Activated CD8-positive, alpha-beta T cell treated with anti-CD3 and anti-CD28 coated beads, Interleukin-2, amount 10 ng/mL, durations not matched to agents 7 days and 5 days (primary cell): Measurements from ENCODE around the gene GPR15LG. TPM values are rescaled to one million over a fixed set of nuclear protein-coding genes. Genes with fewer than 3 reads are reported as not detected.
"Not testable (repeated sequence)": the region's sequence is repeated elsewhere in the genome, so short reads cannot be mapped to it uniquely, and the experiment has no call there.

Experiments
- ATAC-seq: fragments of 150-1000 bp; cut with Tn5 transposase; one replicate; pipeline ENCODE4 v1.10.0; 2021; ENCODE audit warnings: moderate library complexity
- CTCF ChIA-PET: fragments of 350-600 bp; sonication (Branson Sonifier 250); formaldehyde crosslinking; loops from one replicate; lab custom pipeline; 2021; ENCODE audit warnings: antibody characterized with exemption; lab: Charles Lee
- POLR2A ChIA-PET: fragments of 350-600 bp; sonication (Branson Sonifier 250); formaldehyde crosslinking; loops from one replicate; lab custom pipeline; 2021; ENCODE audit warnings: antibody characterized with exemption; lab: Charles Lee
- DNase-seq: peaks from one replicate; pipeline ENCODE4 v3.0.0-alpha.2; 2020
- H3K27ac Mint-ChIP-seq: one replicate; pipeline ENCODE4 v1.8.0; 2021; ENCODE audit warnings: mild to moderate bottlenecking, mixed read lengths
- H3K27me3 Mint-ChIP-seq: one replicate; pipeline ENCODE4 v1.8.0; 2021; ENCODE audit warnings: low read depth, mixed read lengths
- H3K36me3 Mint-ChIP-seq: one replicate; pipeline ENCODE4 v1.8.0; 2021; ENCODE audit warnings: low read depth, mixed read lengths
- H3K4me1 Mint-ChIP-seq: one replicate; pipeline ENCODE4 v1.8.0; 2021; ENCODE audit warnings: low read depth, mixed read lengths
- H3K4me3 Mint-ChIP-seq: one replicate; pipeline ENCODE4 v1.8.0; 2021; ENCODE audit warnings: mild to moderate bottlenecking, mixed read lengths
- H3K9me3 Mint-ChIP-seq: one replicate; pipeline ENCODE4 v1.8.0; 2022; ENCODE audit warnings: mixed read lengths; ENCODE audit not compliant: insufficient read depth
- total RNA-seq, 2 experiments: library from RNA; stranded (reverse); gene quantifications; one replicate each; pipeline ENCODE4 v1.2.3, GENCODE V29; 2021

The GPR15LG gene
- not detected for total RNA-seq

- H3K4me1 Mint-ChIP-seq, result peaks cover 2% of the 10 kb centered on the region
Observed at GRCh38 chr10:84173501-84173929, at the start of gene GPR15LG. Gene GPR15LG, plus strand, starts transcription at chr10:84173801. Its CDS starts 51 bp downstream, at chr10:84173852.

GRCh38 chr10:84125910-84126784 is 47.5 kb upstream of the GPR15LG start:
- H3K4me1 Mint-ChIP-seq, ATAC-seq, POLR2A ChIA-PET, H3K36me3 Mint-ChIP-seq, CTCF ChIA-PET, H3K27ac Mint-ChIP-seq, H3K9me3 Mint-ChIP-seq, H3K4me3 Mint-ChIP-seq, DNase-seq: not testable (repeated sequence)
- H3K27me3 Mint-ChIP-seq, result peaks cover 10% of the 10 kb centered on the region

More at GRCh38 chr10:84173501-84173929, at the start of gene GPR15LG:
- Mint-ChIP-seq H3K9me3 (no peaks in the 10 kb centered on the region), H3K36me3 (no peaks in the 10 kb centered on the region), H3K4me3 (no peak within 1 kb of the TSS), H3K27me3 (peaks cover 2% of the 10 kb centered on the region), H3K27ac (no peak within 1 kb of the TSS)
- no peak for DNase-seq
- ChIA-PET POLR2A (no interaction called here), CTCF (interaction anchor here (2.2 kb wide), 1 partner anchor 26 kb away, joined by 6 read pairs; no protein-coding TSS in a partner anchor)
- ATAC-seq, result no peak

DNA sequence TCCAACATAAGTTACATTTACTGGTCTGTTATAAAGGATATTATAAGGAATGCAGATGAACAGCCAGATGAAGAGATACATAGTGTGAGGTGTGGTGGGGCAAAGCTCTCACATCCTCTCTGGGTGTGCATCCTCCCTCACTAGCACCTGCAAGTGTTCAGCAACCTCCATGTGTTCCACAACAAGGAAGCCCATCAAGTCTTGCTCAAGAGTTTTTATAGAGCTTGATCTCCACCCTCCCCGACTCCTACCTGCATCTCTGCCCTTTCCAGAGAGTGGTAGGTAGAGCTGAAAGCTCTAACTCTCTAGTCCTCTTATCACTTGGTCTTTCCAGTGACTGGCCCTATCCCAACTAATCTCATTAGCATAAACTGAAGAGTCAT is 46.8 kb upstream of the GPR15LG start:
- H3K4me1 Mint-ChIP-seq, result no peaks in the 10 kb centered on the region
- ATAC-seq, result no peak
- H3K4me3 Mint-ChIP-seq, result no peak overlapping the region
- no peak for DNase-seq
- CTCF ChIA-PET, result interaction anchor here (0.9 kb wide), 1 partner anchor 78 kb away, joined by 3 read pairs; no protein-coding TSS in a partner anchor
- no peaks in the 10 kb centered on the region for H3K9me3 Mint-ChIP-seq
- no peaks in the 10 kb centered on the region for H3K36me3 Mint-ChIP-seq
- no peak overlapping the region for H3K27ac Mint-ChIP-seq
- POLR2A ChIA-PET, result no interaction called here
- H3K27me3 Mint-ChIP-seq, result peaks cover 10% of the 10 kb centered on the region

DNA sequence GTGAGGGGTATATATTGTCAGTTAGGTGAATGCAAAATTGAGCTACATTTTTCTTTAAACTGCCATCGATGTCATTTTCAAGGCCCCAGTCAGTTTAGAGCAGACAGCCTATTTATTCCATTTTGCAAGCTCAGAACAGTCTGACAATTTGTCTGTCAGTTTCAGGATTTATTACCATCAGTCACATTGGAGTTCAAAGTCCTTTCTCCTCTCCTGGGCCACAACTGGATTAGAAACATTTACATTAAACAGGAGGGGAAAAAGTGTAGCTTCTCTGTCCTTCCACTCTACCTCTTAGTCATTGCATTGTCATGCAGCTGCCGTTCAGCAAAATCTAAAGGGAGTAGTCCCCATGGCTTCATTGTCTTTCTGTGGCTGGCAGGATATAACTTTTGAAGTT is 37.8 kb upstream of the GPR15LG start:
- ATAC-seq (no peak), DNase-seq (no peak)
- CTCF ChIA-PET, result interaction anchor here (0.7 to 1.2 kb wide), 5 partner anchors 12 to 264 kb away, joined by 3 read pairs; no protein-coding TSS in a partner anchor
- Mint-ChIP-seq H3K9me3 (no peaks in the 10 kb centered on the region), H3K4me3 (no peak overlapping the region), H3K4me1 (peaks cover 15% of the 10 kb centered on the region), H3K36me3 (peaks cover 8% of the 10 kb centered on the region), H3K27ac (no peak overlapping the region), H3K27me3 (peaks cover 11% of the 10 kb centered on the region)
- POLR2A ChIA-PET, result no interaction called here

DNA sequence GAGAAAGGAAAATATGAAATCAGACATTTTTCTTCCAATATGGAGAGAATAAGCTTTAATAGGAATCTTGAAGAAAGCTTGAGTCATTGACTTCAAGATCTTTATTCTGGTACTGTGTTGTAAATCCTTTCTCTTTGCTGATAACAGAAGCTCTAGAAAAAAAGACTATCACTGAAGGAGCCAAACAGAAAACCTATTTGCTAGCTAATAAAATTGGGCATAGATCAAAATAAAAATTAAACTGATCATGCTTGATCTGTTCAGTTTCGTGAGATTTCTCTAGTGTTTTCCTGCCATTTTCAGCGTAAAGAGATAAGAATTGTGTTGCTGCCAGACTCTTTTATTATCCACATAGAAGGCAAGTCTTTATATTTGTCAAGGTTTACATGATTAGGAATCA is 35.8 kb upstream of the GPR15LG start:
- ChIA-PET CTCF (interaction anchor here (0.6 to 4.8 kb wide), 5 partner anchors 11 to 127 kb away, joined by 3 to 45 read pairs (median 3); no protein-coding TSS in a partner anchor), POLR2A (no interaction called here)
- no peak overlapping the region for H3K27ac Mint-ChIP-seq
- peaks cover 10% of the 10 kb centered on the region for H3K36me3 Mint-ChIP-seq
- ATAC-seq (no peak), DNase-seq (no peak)
- no peaks in the 10 kb centered on the region for H3K9me3 Mint-ChIP-seq
- H3K27me3 Mint-ChIP-seq, result peaks cover 5% of the 10 kb centered on the region
- peaks cover 26% of the 10 kb centered on the region for H3K4me1 Mint-ChIP-seq
- no peak overlapping the region for H3K4me3 Mint-ChIP-seq

DNA sequence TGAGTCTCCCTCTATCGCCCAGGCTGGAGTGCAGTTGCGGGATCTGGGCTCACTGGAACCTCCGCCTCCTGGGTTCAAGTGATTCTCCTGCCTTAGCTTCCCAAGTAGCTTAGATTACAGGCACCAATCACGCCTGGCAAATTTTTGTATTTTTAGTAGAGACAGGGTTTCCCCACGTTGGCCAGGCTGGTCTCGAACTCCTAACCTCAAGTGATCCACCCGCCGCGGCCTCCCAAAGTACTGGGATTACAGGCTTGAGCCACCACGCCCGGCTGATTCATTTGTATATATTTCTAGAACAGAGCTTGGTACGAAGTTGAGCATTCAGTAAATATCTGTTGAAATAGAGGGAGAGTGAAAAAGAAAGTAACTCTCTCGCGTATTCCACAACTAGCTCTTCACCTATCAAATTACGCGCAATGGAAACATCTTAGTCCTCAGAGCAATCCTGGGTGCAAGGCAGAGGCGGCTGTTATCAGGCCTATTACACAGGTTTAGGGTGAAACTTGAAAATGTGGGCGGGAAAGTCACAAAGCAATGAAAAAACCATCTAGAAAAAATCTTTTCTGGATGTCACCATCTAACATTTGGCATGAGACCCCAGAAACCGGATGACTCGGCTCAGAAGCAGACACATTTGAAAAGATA is 35.0 kb upstream of the GPR15LG start:
- ChIA-PET POLR2A (interaction anchor here (0.6 to 2.2 kb wide), 4 partner anchors 39 to 190 kb away, joined by 3 to 11 read pairs (median 4); partner anchors contain the start of gene CCSER2), CTCF (interaction anchor here (0.6 to 4.8 kb wide), 9 partner anchors 10 to 126 kb away, joined by 3 to 45 read pairs (median 4); no protein-coding TSS in a partner anchor)
- Mint-ChIP-seq H3K27me3 (peaks cover 4% of the 10 kb centered on the region), H3K27ac (peak overlapping the region; percentile 97), H3K36me3 (peaks cover 16% of the 10 kb centered on the region), H3K9me3 (no peaks in the 10 kb centered on the region), H3K4me1 (peaks cover 28% of the 10 kb centered on the region), H3K4me3 (peak overlapping the region; percentile 93)
- ATAC-seq (peak; percentile 10), DNase-seq (peak; percentile 44)

DNA sequence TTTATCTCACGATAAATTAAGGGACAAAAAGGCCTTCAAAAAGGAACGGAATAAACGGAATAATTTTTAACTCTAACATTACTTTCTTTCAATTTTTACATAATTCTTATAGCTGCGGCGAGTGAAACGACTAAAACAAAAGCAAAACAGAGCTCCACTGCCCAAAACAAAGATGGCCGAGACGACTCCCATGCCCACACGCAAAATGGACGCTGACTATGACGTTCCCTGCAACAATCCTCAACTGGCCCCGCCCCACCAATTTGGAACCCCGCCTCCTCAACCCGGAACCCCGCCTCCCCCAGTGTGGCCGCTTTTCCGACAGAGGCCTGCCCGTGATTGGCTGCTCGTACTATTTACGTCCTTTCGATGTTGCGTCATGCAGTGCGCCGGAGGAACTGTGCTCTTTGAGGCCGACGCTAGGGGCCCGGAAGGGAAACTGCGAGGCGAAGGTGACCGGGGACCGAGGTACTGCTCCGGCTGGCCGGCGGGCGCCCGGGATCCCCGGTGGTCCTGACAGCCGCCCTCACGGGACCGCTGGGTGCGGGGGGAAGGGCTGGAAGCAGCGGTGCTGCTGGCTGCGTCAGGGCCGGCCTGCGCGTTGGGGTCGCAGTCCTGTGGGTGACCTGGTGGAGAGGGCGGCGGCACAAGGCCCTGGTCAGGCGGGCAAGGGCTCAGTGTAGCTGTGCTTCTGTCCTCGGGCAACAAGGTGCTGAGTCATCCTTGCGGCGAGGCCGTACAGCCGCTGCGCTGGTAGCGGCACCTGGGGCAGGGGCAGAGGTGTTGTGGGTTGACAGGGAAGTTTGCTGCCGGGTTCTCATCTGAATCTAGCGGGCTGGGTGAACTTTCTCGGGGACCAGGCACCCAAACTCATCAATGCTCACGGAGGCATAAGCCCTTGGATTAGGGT is 34.2 kb upstream of the GPR15LG start, which contains the start of gene GHITM:
TSS of gene GHITM (plus strand) at position 384 of the 910 bp plus-strand sequence. CDS start 1,992 bp downstream, outside the sequence.
- H3K27me3 Mint-ChIP-seq, result peaks cover under 1% of the 10 kb centered on the region
- CTCF ChIA-PET, result interaction anchor here (0.8 to 4.8 kb wide), 9 partner anchors 9 to 125 kb away, joined by 3 to 45 read pairs (median 5); no protein-coding TSS in a partner anchor
- H3K36me3 Mint-ChIP-seq, result peaks cover 21% of the 10 kb centered on the region
- POLR2A ChIA-PET, result interaction anchor here (0.6 to 2.2 kb wide), 5 partner anchors 38 to 189 kb away, joined by 3 to 11 read pairs (median 4); partner anchors contain the start of gene CCSER2
- peak within 1 kb of the TSS; percentile 93 for H3K4me3 Mint-ChIP-seq
- peak; percentile 95 for ATAC-seq
- H3K27ac Mint-ChIP-seq, result peak within 1 kb of the TSS; percentile 97
- H3K4me1 Mint-ChIP-seq, result peaks cover 28% of the 10 kb centered on the region
- DNase-seq, result peak; percentile 100
- H3K9me3 Mint-ChIP-seq, result no peaks in the 10 kb centered on the region

- ChIA-PET CTCF (interaction anchor here (1.4 to 4.8 kb wide), 5 partner anchors 9 to 117 kb away, joined by 4 to 45 read pairs (median 7); no protein-coding TSS in a partner anchor), POLR2A (interaction anchor here (1.4 to 2.2 kb wide), 3 partner anchors 38 to 189 kb away, joined by 3 to 11 read pairs (median 3); partner anchors contain the start of gene CCSER2)
- Mint-ChIP-seq H3K27me3 (no peaks in the 10 kb centered on the region), H3K36me3 (peaks cover 26% of the 10 kb centered on the region), H3K4me1 (peaks cover 28% of the 10 kb centered on the region), H3K27ac (peak overlapping the region; percentile 97), H3K4me3 (peak overlapping the region; percentile 93), H3K9me3 (no peaks in the 10 kb centered on the region)
- ATAC-seq (no peak), DNase-seq (no peak)
Observed at GRCh38 chr10:84140036-84140379, 33.6 kb upstream of the GPR15LG start.

GRCh38 chr10:84147347-84147746 is 26.3 kb upstream of the GPR15LG start:
- DNase-seq (no peak), ATAC-seq (no peak)
- H3K4me1 Mint-ChIP-seq, result peaks cover 8% of the 10 kb centered on the region
- ChIA-PET CTCF (interaction anchor here (0.7 to 3.9 kb wide), 17 partner anchors 8 to 390 kb away, joined by 3 to 111 read pairs (median 7); partner anchors contain the start of genes CCSER2, CDHR1, GHITM and GPR15LG), POLR2A (no interaction called here)
- no peak overlapping the region for H3K27ac Mint-ChIP-seq
- peaks cover 59% of the 10 kb centered on the region for H3K36me3 Mint-ChIP-seq
- H3K4me3 Mint-ChIP-seq, result no peak overlapping the region
- no peaks in the 10 kb centered on the region for H3K27me3 Mint-ChIP-seq
- no peaks in the 10 kb centered on the region for H3K9me3 Mint-ChIP-seq

- H3K9me3 Mint-ChIP-seq, H3K27ac Mint-ChIP-seq, POLR2A ChIA-PET, H3K4me1 Mint-ChIP-seq, H3K27me3 Mint-ChIP-seq, H3K4me3 Mint-ChIP-seq: not testable (repeated sequence)
- ATAC-seq (peak; percentile 69), DNase-seq (peak; percentile 40)
- CTCF ChIA-PET, result interaction anchor here (0.7 to 3.9 kb wide), 20 partner anchors 8 to 280 kb away, joined by 3 to 111 read pairs (median 6); partner anchors contain the start of genes CCSER2, CDHR1, GHITM and GPR15LG
- peaks cover 59% of the 10 kb centered on the region for H3K36me3 Mint-ChIP-seq
Observed at GRCh38 chr10:84148006-84148597, 25.5 kb upstream of the GPR15LG start.
